DMS153 (cell line): Measurements from ENCODE around the gene RAB43.
"Not testable (repeated sequence)": the region's sequence is repeated elsewhere in the genome, so short reads cannot be mapped to it uniquely, and the experiment has no call there.

Experiments
- DNase-seq: peaks from one replicate; lab custom pipeline; 2025; lab: John Stamatoyannopoulos, UW

Gene RAB43

GRCh38 chr3:129122412-129123011 lies 908 bp upstream of the RAB43 start:
- no peak for DNase-seq

GRCh38 chr3:129121016-129121791 lies 400 bp downstream of the RAB43 start:
- no peak for DNase-seq

GRCh38 chr3:129120254-129121004 lies 1.2 kb downstream of the RAB43 start:
- DNase-seq: no peak

GRCh38 chr3:129119365-129120100 lies 2.1 kb downstream of the RAB43 start:
- DNase-seq: no peak

GRCh38 chr3:129118745-129119144 lies 2.9 kb downstream of the RAB43 start:
- DNase-seq: no peak

- DNase-seq: no peak
Observed at GRCh38 chr3:129117134-129117533, 4.5 kb downstream of the RAB43 start.

- DNase-seq: no peak
Observed at GRCh38 chr3:129116482-129116946, 5.1 kb downstream of the RAB43 start.

- no peak for DNase-seq
Observed at GRCh38 chr3:129114455-129114854, 7.1 kb downstream of the RAB43 start.

GRCh38 chr3:129112308-129113052 lies 9.1 kb downstream of the RAB43 start:
- no peak for DNase-seq

- DNase-seq: not testable (repeated sequence)
Observed at GRCh38 chr3:129111076-129111780, 10.4 kb downstream of the RAB43 start.

GRCh38 chr3:129107793-129108192 lies 13.8 kb downstream of the RAB43 start:
- DNase-seq: no peak

GRCh38 chr3:129106866-129107565 lies 14.6 kb downstream of the RAB43 start:
- DNase-seq: peak; percentile 36

GRCh38 chr3:129106320-129106719 lies 15.3 kb downstream of the RAB43 start:
- no peak for DNase-seq

GRCh38 chr3:129105862-129106261 lies 15.7 kb downstream of the RAB43 start:
- DNase-seq: no peak

- DNase-seq: no peak
Observed at GRCh38 chr3:129104498-129105079, 17.0 kb downstream of the RAB43 start.

- no peak for DNase-seq
Observed at GRCh38 chr3:129104051-129104450, 17.6 kb downstream of the RAB43 start.

- DNase-seq: no peak
Observed at GRCh38 chr3:129103296-129103695, 18.3 kb downstream of the RAB43 start.

GRCh38 chr3:129101370-129102138 lies 20.1 kb downstream of the RAB43 start:
- DNase-seq: no peak

GRCh38 chr3:129100274-129100673 lies 21.3 kb downstream of the RAB43 start:
- no peak for DNase-seq
